ENCODE data around the gene FMNL2. TPM values are rescaled to one million over a fixed set of nuclear protein-coding genes. Genes with fewer than 3 reads are reported as not detected.
A peak's percentile ranks its signal among the peaks of the same experiment; 100 is the strongest.

Gene FMNL2
- total RNA-seq, 1 donor from 2014 or later: 41.7 TPM

DNA sequence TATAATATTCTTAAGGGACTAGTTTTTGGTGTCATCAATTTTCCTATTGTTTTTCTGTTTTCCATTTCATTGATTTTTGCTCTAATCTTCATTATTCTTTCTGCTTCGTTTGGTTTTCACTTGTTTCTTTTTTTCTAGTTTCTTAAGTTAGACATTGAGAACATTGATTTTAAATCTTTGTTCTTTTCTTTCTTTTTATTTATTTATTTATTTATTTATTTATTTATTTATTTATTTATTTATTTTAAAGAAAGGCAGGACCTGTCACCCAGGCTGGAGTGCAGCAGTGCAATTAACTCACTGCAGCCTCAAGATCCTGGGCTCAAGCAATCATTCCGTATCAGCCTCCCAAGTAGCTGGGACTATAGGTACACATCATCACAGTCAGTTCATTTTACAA, 7.0 kb upstream of the FMNL2 start:
- TF ChIP-seq CTCF (IDR thresholded peaks at IDR 0.05; ENCODE audit: unreplicated experiment): no peak
- H3K27me3 Mint-ChIP-seq (ENCODE audit: unreplicated experiment): no peaks in the 10 kb centered on the region
- DNase-seq (ENCODE audit: low spot score): no peak

DNA sequence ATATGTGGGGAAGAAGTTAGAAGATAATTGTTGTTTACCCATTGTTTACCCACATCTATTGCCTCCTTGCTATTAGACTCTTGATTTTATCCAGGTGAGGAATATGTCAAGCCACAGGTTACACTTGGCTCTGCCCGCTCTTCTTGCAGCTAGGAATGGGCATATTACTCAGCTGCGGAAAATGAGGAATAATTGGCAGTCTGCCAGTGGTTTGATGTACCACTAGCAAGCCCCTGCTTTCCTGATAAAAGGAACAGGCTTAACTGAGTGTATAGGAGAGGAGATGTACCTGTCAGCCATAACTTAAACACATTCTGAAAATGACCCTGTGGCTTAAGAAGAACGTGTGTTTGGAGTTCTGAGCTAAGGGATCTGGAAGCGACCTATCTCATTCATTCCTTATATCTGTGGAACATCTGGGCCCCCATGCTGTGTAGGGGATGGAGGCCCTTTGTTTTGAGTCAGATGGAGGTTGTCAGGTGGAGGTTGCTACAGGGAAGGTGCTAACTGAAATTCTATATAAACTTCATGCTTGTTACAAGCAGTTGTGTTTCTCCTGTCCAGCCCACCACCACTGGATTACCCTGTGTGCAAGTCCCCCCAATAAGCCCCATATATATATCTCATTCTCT, 4.6 kb upstream of the FMNL2 start:
- no peaks in the 10 kb centered on the region for H3K27me3 Mint-ChIP-seq (ENCODE audit: unreplicated experiment)
- peaks cover 7% of the 10 kb centered on the region for H3K4me1 Mint-ChIP-seq (ENCODE audit: unreplicated experiment)
- no peaks in the 10 kb centered on the region for H3K36me3 Mint-ChIP-seq (ENCODE audit: low read depth, unreplicated experiment)
- H3K4me3 Mint-ChIP-seq (ENCODE audit: unreplicated experiment): no peak overlapping the region
- DNase-seq (ENCODE audit: low spot score): no peak
- H3K9me3 Mint-ChIP-seq (ENCODE audit: unreplicated experiment): no peaks in the 10 kb centered on the region
- H3K27ac Mint-ChIP-seq (ENCODE audit: unreplicated experiment): no peak overlapping the region
- TF ChIP-seq CTCF (IDR thresholded peaks at IDR 0.05; ENCODE audit: unreplicated experiment): no peak

More for the DNA sequence above, 7.0 kb upstream of the FMNL2 start:
- H3K36me3 Mint-ChIP-seq (ENCODE audit: low read depth, unreplicated experiment): no peaks in the 10 kb centered on the region
- no peaks in the 10 kb centered on the region for H3K4me1 Mint-ChIP-seq (ENCODE audit: unreplicated experiment)
- H3K27ac Mint-ChIP-seq (ENCODE audit: unreplicated experiment): no peak overlapping the region
- no peaks in the 10 kb centered on the region for H3K9me3 Mint-ChIP-seq (ENCODE audit: unreplicated experiment)
- no peak overlapping the region for H3K4me3 Mint-ChIP-seq (ENCODE audit: unreplicated experiment)

- Mint-ChIP-seq H3K4me3 (ENCODE audit: unreplicated experiment) (peak overlapping the region; percentile 90), H3K36me3 (ENCODE audit: low read depth, unreplicated experiment) (no peaks in the 10 kb centered on the region), H3K4me1 (ENCODE audit: unreplicated experiment) (peaks cover 21% of the 10 kb centered on the region), H3K27me3 (ENCODE audit: unreplicated experiment) (peaks cover 8% of the 10 kb centered on the region), H3K9me3 (ENCODE audit: unreplicated experiment) (no peaks in the 10 kb centered on the region), H3K27ac (ENCODE audit: unreplicated experiment) (no peak overlapping the region)
- no peak for TF ChIP-seq CTCF (IDR thresholded peaks at IDR 0.05; ENCODE audit: unreplicated experiment)
- no peak for DNase-seq (ENCODE audit: low spot score)
Measured at GRCh38 chr2:152334701-152335015, 316 bp upstream of the FMNL2 start.

GRCh38 chr2:152335726-152336118, 748 bp downstream of the FMNL2 start:
- no peak for TF ChIP-seq CTCF (IDR thresholded peaks at IDR 0.05; ENCODE audit: unreplicated experiment)
- no peak overlapping the region for H3K27ac Mint-ChIP-seq (ENCODE audit: unreplicated experiment)
- H3K4me3 Mint-ChIP-seq (ENCODE audit: unreplicated experiment): peak overlapping the region; percentile 99
- H3K36me3 Mint-ChIP-seq (ENCODE audit: low read depth, unreplicated experiment): no peaks in the 10 kb centered on the region
- no peaks in the 10 kb centered on the region for H3K9me3 Mint-ChIP-seq (ENCODE audit: unreplicated experiment)
- peaks cover 8% of the 10 kb centered on the region for H3K27me3 Mint-ChIP-seq (ENCODE audit: unreplicated experiment)
- DNase-seq (ENCODE audit: low spot score): no peak
- H3K4me1 Mint-ChIP-seq (ENCODE audit: unreplicated experiment): peaks cover 21% of the 10 kb centered on the region

DNA sequence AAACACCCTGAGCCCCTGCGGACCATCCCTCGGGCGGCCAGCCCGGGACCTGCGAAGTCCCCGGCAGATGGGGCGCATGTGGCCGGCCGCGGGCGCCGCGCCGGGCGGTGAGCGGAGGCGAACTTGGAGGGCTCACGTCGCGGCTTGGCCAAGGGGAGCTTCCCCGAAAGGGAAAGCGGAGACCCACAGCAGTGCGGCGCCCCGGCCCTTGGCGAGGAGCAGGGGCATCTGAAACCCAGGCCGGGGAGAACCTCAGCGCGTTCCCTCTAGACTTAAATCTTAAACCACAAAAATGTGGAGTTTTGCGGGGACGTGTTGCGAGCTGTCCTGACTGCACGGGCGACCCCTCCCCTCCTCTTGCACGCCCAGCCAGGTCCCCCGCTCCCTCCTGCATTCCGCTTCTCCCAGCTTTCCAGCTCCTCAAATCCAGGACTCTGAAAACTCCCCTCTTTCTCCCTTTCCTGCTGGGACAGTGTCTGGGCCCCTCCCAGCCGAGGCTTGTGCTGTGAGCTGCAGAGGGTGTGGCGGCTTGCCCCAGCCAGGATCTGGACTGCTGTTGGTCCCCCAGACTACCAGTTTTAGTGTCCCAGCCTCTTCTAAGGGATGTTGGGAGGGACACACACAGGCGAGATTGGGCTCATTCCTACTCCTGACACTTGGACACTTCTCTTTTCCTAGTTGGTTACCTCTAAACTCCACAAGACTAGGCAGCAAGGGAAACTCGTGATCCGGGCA, 1.3 kb downstream of the FMNL2 start:
- H3K4me1 Mint-ChIP-seq (ENCODE audit: unreplicated experiment): peaks cover 21% of the 10 kb centered on the region
- H3K4me3 Mint-ChIP-seq (ENCODE audit: unreplicated experiment): peak overlapping the region; percentile 99
- H3K27ac Mint-ChIP-seq (ENCODE audit: unreplicated experiment): peak overlapping the region; percentile 36
- peaks cover 8% of the 10 kb centered on the region for H3K27me3 Mint-ChIP-seq (ENCODE audit: unreplicated experiment)
- no peak for TF ChIP-seq CTCF (IDR thresholded peaks at IDR 0.05; ENCODE audit: unreplicated experiment)
- H3K9me3 Mint-ChIP-seq (ENCODE audit: unreplicated experiment): no peaks in the 10 kb centered on the region
- peak; percentile 55 for DNase-seq (ENCODE audit: low spot score)
- no peaks in the 10 kb centered on the region for H3K36me3 Mint-ChIP-seq (ENCODE audit: low read depth, unreplicated experiment)

All from endothelial cell (in vitro differentiated cells).